H1 (cell line): ENCODE measurements around the gene ADGRB3. TPM values are rescaled to one million over a fixed set of nuclear protein-coding genes. Genes with fewer than 3 reads are reported as not detected.

ENCODE experiments used
- CTCF ChIA-PET: fragments of 300-600 bp; sonication (Branson Sonifier 250); formaldehyde crosslinking; loops from one replicate; lab custom pipeline; 2021; ENCODE audit not compliant: partially characterized antibody; lab: Charles Lee
- POLR2A ChIA-PET: fragments of 300-600 bp; sonication (Branson Sonifier 250); formaldehyde crosslinking; loops from one replicate; lab custom pipeline; 2021; ENCODE audit warnings: inconsistent platforms; ENCODE audit not compliant: partially characterized antibody; lab: Charles Lee
- DNase-seq, 2 experiments: peaks; one replicate each; pipeline versions ENCODE4 v3.0.0 to v3.0.0-alpha.2; 2010 to 2022; ENCODE audit warnings: low spot score in 2 of 2, low read depth in 1 of 2, mixed read lengths in 1 of 2
- FAIRE-seq: peaks from 2 replicates; lab custom pipeline; 2011; peaks lifted over from hg19 to GRCh38; lab: Jason Lieb, UNC
- H2AFZ ChIP-seq: 2 replicates; pipeline ENCODE4 v1.8.1; 2012; ENCODE audit warnings: low read length, inconsistent platforms
- H2AK5ac ChIP-seq: 2 replicates; pipeline ENCODE4 v1.6.1; 2013; ENCODE audit warnings: low read depth, low read length
- H2BK120ac ChIP-seq: replicated peaks from 2 replicates; pipeline ENCODE3; 2013; ENCODE audit warnings: low read depth, low read length, inconsistent platforms
- H2BK12ac ChIP-seq: 2 replicates; pipeline ENCODE4 v1.6.1; 2013; ENCODE audit warnings: low read depth, low read length
- H2BK15ac ChIP-seq: 2 replicates; pipeline ENCODE4 v1.6.1; 2013; ENCODE audit warnings: low read length
- H2BK20ac ChIP-seq: 2 replicates; pipeline ENCODE4 v1.6.1; 2013; ENCODE audit warnings: low read length
- H2BK5ac ChIP-seq: 2 replicates; pipeline ENCODE4 v1.6.1; 2013; ENCODE audit warnings: low read depth, low read length
- H3K14ac ChIP-seq: 2 replicates; pipeline ENCODE4 v1.6.1; 2013; ENCODE audit warnings: inconsistent platforms; ENCODE audit not compliant: insufficient read length
- H3K18ac ChIP-seq: 2 replicates; pipeline ENCODE4 v1.6.1; 2013; ENCODE audit warnings: low read length; ENCODE audit errors: extremely low read depth
- H3K23ac ChIP-seq: 2 replicates; pipeline ENCODE4 v1.6.1; 2013; ENCODE audit warnings: inconsistent platforms; ENCODE audit not compliant: insufficient read length
- H3K23me2 ChIP-seq: 2 replicates; pipeline ENCODE4 v1.6.1; 2013; ENCODE audit warnings: low read depth, low read length
- H3K27ac ChIP-seq: 2 replicates; pipeline ENCODE4 v1.6.1; 2011; ENCODE audit warnings: low read depth, low read length, inconsistent platforms
- H3K27me3 ChIP-seq, 4 experiments: replicated peaks in 1 of 4; 1 replicate in 1 of 4; 2 replicates in 3 of 4; pipeline versions ENCODE4 v1.6.1 to v1.8.1; 2011 to 2013; ENCODE audit warnings: low read length in 3 of 4, mild to moderate bottlenecking in 3 of 4, inconsistent platforms in 2 of 4, mixed read lengths in 2 of 4, moderate library complexity in 1 of 4; ENCODE audit not compliant: control insufficient read depth in 3 of 4, insufficient read depth in 3 of 4; ENCODE audit errors: extremely low read depth in 1 of 4
- H3K36me3 ChIP-seq, 4 experiments: 2 replicates each; pipeline versions ENCODE4 v1.6.1 to v1.8.1; 2011 to 2013; ENCODE audit warnings: mild to moderate bottlenecking in 4 of 4, low read length in 3 of 4, moderate library complexity in 2 of 4, control low read depth in 1 of 4, inconsistent platforms in 1 of 4; ENCODE audit not compliant: insufficient read depth in 4 of 4, control insufficient read depth in 2 of 4
- H3K4ac ChIP-seq: replicated peaks from 2 replicates; pipeline ENCODE3; 2013; ENCODE audit warnings: low read length, low read depth, mixed read lengths, inconsistent platforms; ENCODE audit not compliant: insufficient read length
- H3K4me1 ChIP-seq, 4 experiments: replicated peaks in 1 of 4; 1 replicate in 1 of 4; 2 replicates in 3 of 4; pipeline versions ENCODE4 v1.6.1 to v1.8.1; 2011 to 2013; ENCODE audit warnings: low read length in 3 of 4, inconsistent platforms in 2 of 4, mixed read lengths in 1 of 4; ENCODE audit not compliant: insufficient read depth in 4 of 4, control insufficient read depth in 3 of 4
- H3K4me2 ChIP-seq, 2 experiments: 2 replicates each; pipeline versions ENCODE4 v1.6.1 to v1.8.1; 2011 to 2013; ENCODE audit warnings: low read depth in 2 of 2, low read length in 2 of 2, control low read depth in 1 of 2, inconsistent platforms in 1 of 2, mild to moderate bottlenecking in 1 of 2; ENCODE audit not compliant: insufficient read depth in 1 of 2
- H3K4me3 ChIP-seq, 4 experiments: fragments of 200-600, 300-600 bp in 1 of 4; sonication (generic), shearing (Covaris generic), sonication (Bioruptor Twin) in 1 of 4; 2 replicates each; pipeline versions ENCODE4 v1.5.1 to v1.8.1; 2011 to 2016; ENCODE audit warnings: low read length in 4 of 4, low read depth in 3 of 4, control low read depth in 2 of 4, inconsistent platforms in 2 of 4, mild to moderate bottlenecking in 2 of 4, mixed read lengths in 1 of 4, moderate library complexity in 1 of 4; ENCODE audit not compliant: insufficient read depth in 2 of 4; ENCODE audit errors: extremely low read depth in 1 of 4
- H3K56ac ChIP-seq: replicated peaks from 2 replicates; pipeline ENCODE3; 2013; ENCODE audit warnings: low read depth, mild to moderate bottlenecking, mixed read lengths, low read length, inconsistent platforms; ENCODE audit not compliant: insufficient read length
- H3K79me1 ChIP-seq: 2 replicates; pipeline ENCODE4 v1.6.1; 2013; ENCODE audit warnings: low read depth, low read length, control low read depth
- H3K79me2 ChIP-seq, 2 experiments: 2 replicates each; pipeline versions ENCODE4 v1.6.1 to v1.8.1; 2012 to 2013; ENCODE audit warnings: low read length in 2 of 2, mild to moderate bottlenecking in 2 of 2, inconsistent platforms in 1 of 2; ENCODE audit not compliant: insufficient read depth in 2 of 2, control insufficient read depth in 1 of 2
- H3K9ac ChIP-seq, 4 experiments: replicated peaks in 1 of 4; 1 replicate in 1 of 4; 2 replicates in 3 of 4; pipeline versions ENCODE4 v1.6.1 to v1.8.1; 2011 to 2013; ENCODE audit warnings: low read depth in 3 of 4, low read length in 3 of 4, control low read depth in 2 of 4, mild to moderate bottlenecking in 2 of 4, moderate library complexity in 2 of 4, inconsistent platforms in 1 of 4; ENCODE audit errors: extremely low read depth in 1 of 4
- H3K9me3 ChIP-seq, 2 experiments: 2 replicates each; pipeline versions ENCODE4 v1.6.1 to v1.8.1; 2012 to 2013; ENCODE audit warnings: mild to moderate bottlenecking in 2 of 2, moderate library complexity in 2 of 2, control low read depth in 1 of 2, inconsistent platforms in 1 of 2, low read depth in 1 of 2, low read length in 1 of 2, mixed read lengths in 1 of 2; ENCODE audit not compliant: insufficient read depth in 2 of 2
- H4K20me1 ChIP-seq, 2 experiments: replicated peaks in 1 of 2; 2 replicates each; pipeline versions ENCODE3 to v1.8.1; 2011 to 2013; ENCODE audit warnings: inconsistent platforms in 2 of 2, low read length in 2 of 2, mild to moderate bottlenecking in 1 of 2; ENCODE audit not compliant: insufficient read depth in 2 of 2, control insufficient read depth in 1 of 2
- H4K5ac ChIP-seq: 2 replicates; pipeline ENCODE4 v1.6.1; 2013; ENCODE audit warnings: low read length, low read depth, mixed read lengths, inconsistent platforms; ENCODE audit not compliant: insufficient read length
- H4K8ac ChIP-seq: 2 replicates; pipeline ENCODE4 v1.8.0; 2013; ENCODE audit warnings: mild to moderate bottlenecking, moderate library complexity, low read length, inconsistent platforms; ENCODE audit not compliant: insufficient read depth; ENCODE audit errors: extremely low read depth
- H4K91ac ChIP-seq: replicated peaks from 2 replicates; pipeline ENCODE3; 2013; ENCODE audit warnings: low read length, mixed read lengths, inconsistent platforms; ENCODE audit not compliant: insufficient read length
- ASH2L ChIP-seq: fragments of 200-600, 300-600 bp; sonication (generic); IDR thresholded peaks from one replicate; pipeline ENCODE4 v1.7.1; 2017; ENCODE audit warnings: low read length
- BCL11A ChIP-seq, 2 experiments: IDR thresholded peaks; one replicate each; pipeline ENCODE4 v1.6.1; 2011; ENCODE audit warnings: low read depth in 2 of 2, low read length in 2 of 2, mild to moderate bottlenecking in 2 of 2
- RNF2 ChIP-seq: fragments of 200-900, 300-1000 bp; sonication (generic); IDR thresholded peaks from 2 replicates; pipeline ENCODE4 v1.7.1; 2016; ENCODE audit warnings: borderline replicate concordance, low read depth, mild to moderate bottlenecking, antibody characterized with exemption, low read length; ENCODE audit not compliant: poor library complexity, severe bottlenecking; ENCODE audit errors: missing control alignments
- TAF7 ChIP-seq: optimal IDR thresholded peaks from 2 replicates; pipeline ENCODE3; 2011; ENCODE audit warnings: low read depth, mild to moderate bottlenecking, inconsistent platforms, low read length, moderate library complexity, borderline replicate concordance
- WGBS, 2 experiments: shearing (Covaris generic) in 1 of 2; methylation state at CpG; one replicate each; pipeline versions ENCODE4 v1.1.6 to v1.1.7; 2013 to 2015; ENCODE audit warnings: low lambda C conversion rate in 2 of 2, mixed read lengths in 2 of 2, inconsistent platforms in 1 of 2, low coverage in 1 of 2, missing lambda C conversion rate in 1 of 2; ENCODE audit not compliant: insufficient replicate concordance in 2 of 2, insufficient coverage in 1 of 2, insufficient read length in 1 of 2; ENCODE audit errors: extremely low coverage in 1 of 2, missing lambda C conversion rate in 1 of 2; 5-methylcytosine and 5-hydroxymethylcytosine counted together
- polyA plus RNA-seq, 7 experiments: library from polyadenylated mRNA; depleted of rRNA in 3 of 7; stranded (reverse) in 5 of 7; unstranded in 2 of 7; fragments of >200 nt in 5 of 7; fragments of 200-250 nt in 2 of 7; gene quantifications; 1 replicate in 5 of 7; 2 replicates in 1 of 7; 4 replicates in 1 of 7; pipeline versions ENCODE4 v1.2.1 to v1.2.3, GENCODE V29; 2011 to 2013; ENCODE audit warnings: missing spikeins in 2 of 7, mixed read lengths in 2 of 7
- total RNA-seq: library from RNA; stranded (reverse); fragmentation: NEBNext Ultra II Directional; extraction: Animal tissue kit (Norgen Biotek cat#: 25700); gene quantifications from 2 replicates; pipeline ENCODE4 v1.2.1, GENCODE V29; 2021

Gene ADGRB3
- total and polyA plus RNA-seq, 2 of the 8 experiments (the other 6 are each of a cell fraction or from before 2014, with no cell fraction given) = 0.35 to 1.2 TPM

GRCh38 chr6:68709091-68709490 is 74.0 kb downstream of the ADGRB3 start:
- H3K4ac ChIP-seq = no peak overlapping the region
- H2BK5ac ChIP-seq = no peak overlapping the region
- DNase-seq (no peak), FAIRE-seq (no peak)
- ChIA-PET CTCF (interaction anchor here (0.7 to 2.1 kb wide), 2 partner anchors 70 to 208 kb away, joined by 4 to 8 read pairs; no protein-coding TSS in a partner anchor), POLR2A (no interaction called here)
- H2BK20ac ChIP-seq = no peak overlapping the region
- no peak overlapping the region for H3K23ac ChIP-seq
- H3K79me1 ChIP-seq = no peaks in the 10 kb centered on the region
- no peaks in the 10 kb centered on the region for H4K20me1 ChIP-seq
- no peaks in the 10 kb centered on the region for H3K36me3 ChIP-seq
- no peak overlapping the region for H4K8ac ChIP-seq
- H3K9ac ChIP-seq = no peak overlapping the region
- H3K23me2 ChIP-seq = no peaks in the 10 kb centered on the region
- no peak overlapping the region for H3K4me3 ChIP-seq
- H2AFZ ChIP-seq = no peak overlapping the region
- H4K91ac ChIP-seq = no peak overlapping the region
- no peak overlapping the region for H2BK12ac ChIP-seq
- no peak overlapping the region for H3K14ac ChIP-seq
- no peaks in the 10 kb centered on the region for H3K79me2 ChIP-seq
- H3K4me1 ChIP-seq = peaks cover 0 to 5% (median 0%) of the 10 kb centered on the region in 4 experiments; a peak in 1 of 7 replicates
- no peak overlapping the region for H3K27ac ChIP-seq
- H4K5ac ChIP-seq = no peak overlapping the region
- H3K18ac ChIP-seq = no peak overlapping the region
- no peak overlapping the region for H2AK5ac ChIP-seq
- H3K27me3 ChIP-seq = no peaks in the 10 kb centered on the region
- H2BK15ac ChIP-seq = no peak overlapping the region
- 90% methylated on average over 2 of the region's 2 CpGs; no CpG with 5 or more reads in 1 of the 2 experiments for WGBS, 2 experiments
- TF ChIP-seq TAF7 (no peak), BCL11A (IDR thresholded peaks at IDR 0.05; ENCODE audit: low read depth in 2 of 2, low read length in 2 of 2) (no peak), RNF2 (no peak), ASH2L (no peak)
- H3K56ac ChIP-seq = no peak overlapping the region
- no peak overlapping the region for H3K4me2 ChIP-seq
- no peaks in the 10 kb centered on the region for H3K9me3 ChIP-seq
- H2BK120ac ChIP-seq = no peak overlapping the region
